ENCODE results near the gene PIM3. TPM values are rescaled to one million over a fixed set of nuclear protein-coding genes. Genes with fewer than 3 reads are reported as not detected.

PIM3 gene
- total RNA-seq, 1 donor from 2014 or later, result 113 TPM

DNA sequence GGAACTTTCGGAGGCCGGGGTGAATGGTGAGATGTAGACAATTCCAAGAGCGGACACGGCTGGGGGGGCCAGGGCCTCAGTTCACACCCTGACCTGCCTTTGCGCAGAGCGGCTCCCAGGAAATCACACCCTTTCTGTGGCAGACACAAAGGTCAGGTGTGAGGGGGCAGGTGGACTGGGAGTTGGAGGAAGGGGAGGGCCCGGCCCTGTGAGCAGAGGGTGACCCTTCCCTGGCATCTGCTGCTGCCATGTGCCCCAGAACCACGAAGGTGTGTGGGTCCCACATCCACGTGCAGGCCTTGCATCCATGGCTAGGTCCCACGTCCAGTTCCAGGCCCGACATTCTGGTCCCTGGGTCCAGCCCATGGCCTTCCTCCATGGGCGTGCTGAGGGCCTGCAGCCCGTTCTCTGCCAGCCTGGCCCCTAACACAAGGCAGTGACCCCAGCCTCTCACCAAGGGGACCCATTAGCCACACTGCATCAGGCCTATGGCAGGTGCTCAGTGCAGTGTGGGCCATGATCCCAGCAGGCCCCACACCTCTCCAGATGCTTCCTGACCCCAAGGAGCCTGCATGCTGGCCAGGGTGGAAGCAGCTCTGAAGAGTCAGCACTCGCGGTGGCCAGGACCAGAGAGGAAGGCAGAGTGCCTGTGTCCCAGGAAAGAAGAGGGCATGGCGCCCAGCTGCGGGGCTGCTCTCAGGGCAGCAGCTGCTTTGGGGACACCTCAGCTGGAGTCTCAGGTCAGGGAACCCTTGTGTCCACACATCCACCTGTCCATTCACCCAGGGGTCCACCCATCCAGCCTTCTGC is 18.9 kb upstream of the PIM3 start:
- intact Hi-C loops (cut with micrococcal nuclease), result no loop called here

- intact Hi-C loops (cut with micrococcal nuclease), result no loop called here
Observed at GRCh38 chr22:49942565-49943404, 17.8 kb upstream of the PIM3 start.

DNA sequence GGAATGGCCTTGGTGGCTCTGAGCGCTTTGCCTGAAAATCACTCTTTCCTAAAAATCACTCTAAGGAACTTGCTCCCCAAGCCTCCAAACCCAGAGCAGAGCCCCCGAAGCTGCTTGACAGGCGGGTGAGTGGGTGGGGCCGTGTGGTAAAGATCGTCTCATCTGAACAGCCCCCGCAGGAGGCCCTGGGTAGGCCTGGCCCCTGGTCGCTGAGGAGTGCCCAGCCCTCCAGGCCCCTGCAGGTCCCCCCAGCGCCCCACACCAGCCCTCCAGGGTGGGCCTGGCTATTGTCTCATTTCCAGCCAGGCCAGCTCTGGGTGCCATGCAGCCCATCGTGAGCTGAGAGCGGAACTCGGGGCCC is 17.2 kb upstream of the PIM3 start:
- intact Hi-C loops (cut with micrococcal nuclease), result no loop called here

DNA sequence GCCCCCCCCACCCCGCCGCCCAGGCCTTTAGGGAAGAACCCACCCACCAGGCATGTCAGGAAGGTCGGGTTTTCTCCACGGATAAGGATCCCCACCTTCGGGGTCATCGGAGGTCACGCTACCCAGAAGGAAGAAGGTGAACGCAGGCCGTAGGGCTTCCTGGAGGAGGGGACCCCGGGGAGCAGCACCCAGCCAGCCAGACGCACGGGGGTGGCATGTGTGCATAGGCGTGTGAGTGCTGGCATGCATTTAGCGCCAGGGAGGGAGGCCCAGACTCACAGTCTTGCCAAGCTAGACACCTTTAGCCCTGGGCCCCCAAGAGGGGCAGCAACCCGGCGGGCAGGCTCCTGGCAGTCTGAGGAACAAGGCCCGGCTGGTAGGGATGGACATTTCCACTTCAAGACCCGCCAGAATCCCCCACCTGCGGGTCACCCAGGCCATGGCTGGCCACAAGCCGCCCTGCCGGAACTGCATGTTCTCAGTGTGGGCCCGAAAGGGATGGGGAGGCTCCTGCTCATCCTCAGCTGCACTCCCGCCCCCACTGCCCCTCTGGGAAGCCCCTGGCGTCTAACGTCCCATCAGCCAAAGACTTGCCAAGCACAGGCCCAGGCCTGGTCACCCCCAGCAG is 16.7 kb upstream of the PIM3 start:
- intact Hi-C loops (cut with micrococcal nuclease), result no loop called here

DNA sequence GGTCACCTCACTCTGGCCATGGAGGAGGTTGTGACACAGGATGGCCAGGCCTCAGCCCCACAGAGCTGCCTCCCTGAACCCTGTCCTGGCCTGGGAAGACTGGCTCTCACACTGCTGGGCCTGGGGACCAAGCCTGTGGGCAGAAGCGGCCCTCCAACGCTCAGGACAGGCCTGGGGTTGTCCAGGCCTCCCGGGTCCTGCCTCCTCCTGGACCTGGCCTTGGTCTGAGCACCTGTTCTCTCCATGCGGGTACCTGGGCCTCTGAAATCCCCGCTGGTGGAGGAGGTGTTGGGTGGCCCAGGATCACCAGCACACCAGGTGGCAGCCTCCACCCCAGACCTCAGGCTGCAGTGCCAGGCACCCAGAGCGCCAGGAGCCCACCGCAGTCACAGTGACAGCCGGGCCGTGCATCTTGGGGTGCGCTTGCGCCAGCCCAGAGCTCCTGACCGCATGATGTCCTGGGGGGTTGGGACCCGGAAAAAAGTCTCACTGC is 16.1 kb upstream of the PIM3 start:
- intact Hi-C loops (cut with micrococcal nuclease), result no loop called here

DNA sequence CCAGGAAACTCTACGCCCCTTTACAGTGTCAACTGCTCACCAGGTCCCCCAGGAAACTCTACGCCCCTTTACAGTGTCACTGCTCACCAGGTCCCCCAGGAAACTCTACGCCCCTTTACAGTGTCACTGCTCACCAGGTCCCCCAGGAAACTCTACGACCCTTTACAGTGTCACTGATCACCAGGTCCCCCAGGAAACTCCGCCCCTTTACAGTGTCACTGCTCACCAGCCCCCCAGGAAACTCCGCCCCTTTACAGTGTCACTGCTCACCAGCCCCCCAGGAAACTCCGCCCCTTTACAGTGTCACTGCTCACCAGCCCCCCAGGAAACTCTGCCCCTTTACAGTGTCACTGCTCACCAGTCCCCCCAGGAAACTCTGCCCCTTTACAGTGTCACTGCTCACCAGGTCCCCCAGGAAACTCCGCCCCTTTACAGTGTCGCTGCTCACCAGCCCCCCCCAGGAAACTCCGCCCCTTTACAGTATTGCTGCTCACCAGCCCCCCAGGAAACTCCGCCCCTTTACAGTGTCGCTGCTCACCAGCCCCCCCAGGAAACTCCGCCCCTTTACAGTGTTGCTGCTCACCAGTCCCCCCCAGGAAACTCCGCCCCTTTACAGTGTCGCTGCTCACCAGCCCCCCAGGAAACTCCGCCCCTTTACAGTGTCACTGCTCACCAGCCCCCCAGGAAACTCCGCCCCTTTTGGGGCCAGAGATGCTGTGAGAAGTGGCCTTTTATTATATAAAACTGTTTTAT is 15.4 kb upstream of the PIM3 start:
- intact Hi-C loops (cut with micrococcal nuclease), result loop anchor here (1.0 kb wide), 2 partner anchors 9 to 15 kb away; partner anchors contain the start of gene PIM3

DNA sequence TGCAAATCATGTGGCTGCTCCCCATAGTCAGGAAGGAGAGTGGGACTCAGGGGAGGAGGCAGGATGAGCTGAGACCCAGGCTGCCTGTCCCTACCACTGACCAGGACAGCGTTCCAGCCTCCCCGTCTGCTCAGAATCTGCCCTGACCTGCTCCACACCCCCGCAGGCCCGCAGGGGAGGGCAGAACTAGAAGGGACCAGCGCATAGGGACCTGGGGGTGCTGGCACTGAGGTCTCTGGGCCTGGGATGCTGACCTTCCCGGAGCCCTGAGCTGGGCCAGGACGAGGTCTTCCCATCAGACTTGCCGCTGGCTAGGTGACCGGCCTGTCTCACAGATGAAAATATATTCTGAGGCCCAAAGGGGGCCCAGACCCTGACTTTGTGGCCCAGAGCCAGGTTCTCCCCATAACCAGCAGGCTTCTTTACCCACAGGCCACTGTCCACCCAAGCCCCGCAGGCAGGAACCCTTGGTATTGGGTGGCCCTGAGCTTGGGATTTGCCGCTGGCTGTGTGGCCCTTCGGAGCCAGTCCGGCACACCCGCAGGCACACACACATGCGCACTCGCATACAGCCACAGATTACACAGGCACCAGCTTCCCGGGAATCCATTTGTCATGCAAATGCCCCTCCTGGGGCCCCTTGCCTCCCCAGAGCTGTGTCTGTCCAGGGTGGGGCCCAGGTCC is 13.8 kb upstream of the PIM3 start:
- intact Hi-C loops (cut with micrococcal nuclease), result no loop called here

- intact Hi-C loops (cut with micrococcal nuclease), result no loop called here
Observed at GRCh38 chr22:49947296-49947622, 13.3 kb upstream of the PIM3 start.

GRCh38 chr22:49948116-49948957 is 12.2 kb upstream of the PIM3 start:
- intact Hi-C loops (cut with micrococcal nuclease), result no loop called here

DNA sequence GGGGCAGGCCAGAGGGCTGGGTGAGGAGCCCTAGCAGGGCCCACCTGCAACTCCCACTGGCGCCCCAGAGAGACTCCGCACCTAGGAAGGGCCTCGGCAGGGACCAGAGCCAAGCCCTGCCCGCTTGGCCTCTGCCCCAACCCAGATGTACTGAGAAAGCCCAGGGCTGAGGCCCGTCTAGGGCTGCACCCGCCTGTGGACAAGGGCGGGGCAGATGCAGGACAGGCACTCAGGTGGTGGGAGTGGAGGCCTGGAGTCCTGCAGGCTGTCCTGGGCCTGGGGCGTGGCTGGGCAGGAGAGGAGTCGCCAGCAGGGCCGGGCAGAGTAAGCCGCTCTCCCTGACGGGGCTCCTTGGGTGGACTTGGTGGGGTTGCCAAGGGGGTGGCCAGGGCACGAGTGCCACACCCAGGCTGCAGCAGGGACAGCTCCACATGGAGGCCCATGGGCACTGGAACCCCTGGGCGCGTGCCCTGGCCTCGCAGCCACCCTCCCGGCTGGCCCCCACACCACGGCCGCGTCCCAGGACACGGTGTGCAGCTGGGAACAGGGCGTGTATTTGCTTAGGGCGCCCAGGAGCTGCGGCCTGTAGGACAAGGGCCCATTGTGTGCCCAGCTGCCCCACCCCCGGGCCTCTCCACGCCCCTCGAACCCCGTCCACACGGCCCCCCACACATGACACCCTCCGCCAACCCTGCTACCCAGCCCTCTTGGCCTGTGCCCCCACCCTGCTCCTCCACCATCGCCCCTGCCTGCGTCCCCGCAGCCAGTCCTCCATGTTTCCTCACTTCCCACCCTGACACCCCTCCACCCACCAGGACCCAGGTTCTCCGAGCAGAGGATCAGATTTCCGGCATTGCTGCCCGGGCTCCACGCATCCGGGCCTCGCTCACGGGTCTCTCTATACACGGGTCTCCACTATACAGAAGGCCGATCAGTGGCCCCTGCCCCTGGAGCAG is 11.3 kb upstream of the PIM3 start:
- intact Hi-C loops (cut with micrococcal nuclease), result no loop called here

GRCh38 chr22:49949914-49950292 is 10.7 kb upstream of the PIM3 start:
- intact Hi-C loops (cut with micrococcal nuclease), result no loop called here

GRCh38 chr22:49950396-49950994 is 10.1 kb upstream of the PIM3 start:
- intact Hi-C loops (cut with micrococcal nuclease), result no loop called here

DNA sequence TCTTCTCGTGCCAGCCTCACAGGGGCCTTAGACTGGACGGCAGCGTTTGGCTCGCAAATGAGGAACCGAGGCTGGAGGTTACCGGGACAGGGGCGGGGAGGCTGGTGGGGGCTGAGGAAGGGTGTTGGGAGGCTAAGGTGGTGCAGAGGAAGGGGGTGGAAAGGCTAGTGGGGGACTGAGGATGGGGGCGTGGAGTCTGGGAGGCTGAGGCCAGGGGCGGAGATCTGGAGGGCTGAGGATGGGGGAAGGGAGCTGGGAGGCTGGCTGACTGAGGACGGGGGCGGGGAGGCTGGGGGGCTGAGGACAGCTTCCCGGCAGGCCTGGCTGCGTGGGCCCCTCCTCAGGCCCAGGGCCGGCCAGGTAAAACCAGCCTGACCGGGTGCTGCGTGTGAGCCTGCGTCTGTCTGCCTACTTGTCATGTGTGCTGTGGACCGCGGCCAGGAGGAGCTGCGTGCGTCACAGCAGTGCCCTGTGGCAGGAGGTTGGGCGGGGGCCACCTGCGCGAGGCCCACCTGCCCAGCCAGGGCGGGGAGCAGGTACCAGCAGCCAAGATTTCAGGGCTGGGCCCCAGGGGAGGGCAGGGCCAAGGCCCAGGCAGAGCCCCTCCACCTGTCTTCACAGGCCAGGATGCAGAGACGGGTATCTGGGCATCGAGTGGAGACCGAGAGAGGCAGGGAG is 9.4 kb upstream of the PIM3 start:
- intact Hi-C loops (cut with micrococcal nuclease), result no loop called here

DNA sequence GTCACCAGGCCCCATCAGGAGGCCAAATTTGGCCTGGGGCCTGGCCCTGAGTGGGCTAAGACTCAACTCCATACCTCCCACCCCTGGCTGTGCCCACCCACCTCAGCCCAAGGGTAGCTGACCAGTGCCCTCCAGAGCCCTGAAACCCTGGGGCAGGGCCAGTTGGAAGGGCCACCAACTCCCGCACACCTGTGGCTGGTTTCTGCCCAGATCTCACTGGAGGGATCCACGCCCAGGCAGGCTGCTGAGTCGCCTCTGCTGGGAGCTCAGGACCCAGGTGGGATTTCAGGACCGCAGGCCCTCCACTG is 8.9 kb upstream of the PIM3 start:
- intact Hi-C loops (cut with micrococcal nuclease), result no loop called here

DNA sequence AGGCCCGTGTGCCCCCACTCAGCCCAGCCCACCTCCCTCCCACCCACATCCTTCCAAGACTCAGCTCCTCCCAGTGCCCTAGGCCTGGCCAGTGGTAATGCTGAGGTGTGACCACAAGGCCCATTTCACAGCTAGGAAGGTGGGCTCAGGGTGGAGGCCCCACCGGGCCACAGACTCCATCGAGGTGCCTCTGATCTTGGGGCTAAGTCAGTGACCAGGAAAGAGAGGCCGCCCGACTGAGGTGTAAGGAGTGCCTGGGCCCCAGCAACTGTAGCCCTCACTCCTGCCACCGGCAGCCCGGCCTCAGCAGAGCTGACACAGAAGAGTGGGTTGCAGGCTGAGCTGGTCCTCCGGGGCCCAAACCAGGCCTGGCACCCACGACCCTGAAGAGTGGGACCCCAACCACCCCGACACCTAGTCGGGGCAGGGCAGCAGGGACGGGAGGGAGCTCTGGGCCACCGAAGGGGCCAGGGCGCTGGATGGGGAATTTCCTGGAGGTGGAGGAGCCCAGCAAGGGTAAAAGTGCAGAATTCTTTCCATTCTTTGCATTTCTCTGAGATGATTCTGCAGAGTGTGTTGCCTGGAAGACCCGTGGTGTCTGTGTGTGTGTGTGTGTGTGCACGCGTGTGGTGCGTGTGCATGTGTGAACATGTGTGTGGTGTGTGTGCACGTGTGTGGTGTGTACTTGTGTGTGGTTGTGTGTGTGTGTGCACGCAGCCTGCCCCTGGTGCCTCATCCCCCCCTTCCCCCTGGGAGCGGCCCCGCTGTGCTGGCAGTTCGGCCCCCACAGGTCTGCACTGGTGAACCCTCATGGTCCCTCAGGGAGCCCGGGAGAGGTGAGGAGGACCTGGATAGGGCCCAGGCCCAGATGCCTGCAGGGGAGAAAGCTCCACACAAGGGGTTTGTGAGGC is 8.3 kb upstream of the PIM3 start:
- intact Hi-C loops (cut with micrococcal nuclease), result no loop called here

DNA sequence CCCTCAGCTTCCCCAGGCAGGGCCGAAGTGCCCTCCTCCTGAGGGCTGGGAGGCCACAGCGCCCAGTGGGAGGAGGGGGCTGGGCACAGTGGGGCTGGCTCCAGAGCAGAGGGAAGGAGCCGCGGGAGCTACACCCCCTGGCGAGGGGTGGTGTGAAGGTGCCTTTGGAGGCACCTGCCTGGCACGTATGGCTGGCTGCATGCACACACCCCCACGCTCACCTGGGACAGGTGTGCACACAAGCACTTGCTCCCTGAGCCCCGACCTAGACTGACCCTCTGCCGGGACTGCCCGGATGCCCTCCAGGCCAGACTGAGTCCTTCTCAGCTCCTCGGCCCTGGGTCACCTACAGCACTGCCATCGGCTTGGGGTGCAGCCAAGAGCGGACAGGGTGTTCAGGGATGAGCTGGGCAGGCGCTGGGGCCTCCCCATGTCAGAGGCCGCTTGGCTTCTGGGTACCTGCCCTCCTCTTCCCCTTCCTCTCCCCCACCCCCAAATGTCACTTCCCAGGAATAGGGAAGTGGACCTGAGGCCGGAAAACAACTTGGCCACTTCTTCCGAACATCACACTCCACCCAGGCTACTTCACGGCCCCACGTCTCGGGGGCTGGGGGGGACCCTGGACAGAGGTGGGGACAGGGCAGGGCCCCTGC is 7.4 kb upstream of the PIM3 start:
- intact Hi-C loops (cut with micrococcal nuclease), result no loop called here
